Sigmoid colon (tissue), 7 donors: ENCODE data around the gene ARHGEF7. TPM values are rescaled to one million over a fixed set of nuclear protein-coding genes. Genes with fewer than 3 reads are reported as not detected.

Experiments used
- DNase-seq: peaks from one replicate; pipeline ENCODE4 v3.0.0-alpha.2; 2019
- H3K27ac ChIP-seq, 4 donors: fragments of 200-600 bp; sonication (generic); one replicate each; pipeline ENCODE4 v1.5.1; 2016 to 2019; ENCODE audit warnings: mild to moderate bottlenecking in 1 of 4
- H3K27me3 ChIP-seq, 3 donors: fragments of 200-600 bp; sonication (generic); one replicate each; pipeline ENCODE4 v1.5.1; 2019; ENCODE audit warnings: mild to moderate bottlenecking in 1 of 3
- H3K36me3 ChIP-seq, 4 donors: fragments of 200-600 bp; sonication (generic); one replicate each; pipeline ENCODE4 v1.5.1; 2016 to 2019
- H3K4me1 ChIP-seq, 4 donors: fragments of 200-600 bp; sonication (generic); one replicate each; pipeline ENCODE4 v1.5.1; 2017 to 2019
- H3K4me3 ChIP-seq, 4 donors: fragments of 200-600 bp; sonication (generic); one replicate each; pipeline ENCODE4 v1.5.1; 2017 to 2019; ENCODE audit warnings: mild to moderate bottlenecking in 2 of 4, moderate library complexity in 1 of 4
- H3K9me3 ChIP-seq, 4 donors: fragments of 200-600 bp in 3 of 4; sonication (generic) in 3 of 4; one replicate each; pipeline versions ENCODE4 v1.5.1 to v1.6.1; 2013 to 2019
- CTCF ChIP-seq, 4 experiments: fragments of 450-650 bp in 3 of 4; fragments of 200-600 bp in 1 of 4; IDR thresholded peaks; one replicate each; pipeline ENCODE4 v1.5.1; 2016 to 2019; ENCODE audit warnings: antibody characterized with exemption in 4 of 4, mild to moderate bottlenecking in 3 of 4, moderate library complexity in 2 of 4
- EP300 ChIP-seq, 4 donors: sonication (generic); formaldehyde crosslinking; IDR thresholded peaks; one replicate each; pipeline ENCODE4 v1.6.1; 2017; ENCODE audit warnings: antibody characterized with exemption in 4 of 4
- POLR2A ChIP-seq, 2 donors: fragments of 450-650 bp; IDR thresholded peaks; one replicate each; pipeline ENCODE4 v1.6.1; 2016; ENCODE audit warnings: antibody characterized with exemption in 2 of 2, mild to moderate bottlenecking in 2 of 2, moderate library complexity in 2 of 2
- POLR2AphosphoS5 ChIP-seq, 4 donors: sonication (generic); formaldehyde crosslinking; IDR thresholded peaks; one replicate each; pipeline ENCODE4 v1.6.1; 2017; ENCODE audit warnings: antibody characterized with exemption in 4 of 4
- WGBS, 2 donors: extraction: QIAGEN DNeasy Blood & Tissue Kit; methylation state at CpG; one replicate each; pipeline ENCODE4 v1.1.7; 2013; 5-methylcytosine and 5-hydroxymethylcytosine counted together
- intact Hi-C: fragments of 100-400 bp; cut with DNase I; formaldehyde crosslinking; loops from one replicate; pipeline ENCODE4 v1.15.1; 2023
- polyA plus RNA-seq, 3 donors: library from polyadenylated mRNA; stranded (reverse); fragments of 200-250 nt; gene quantifications; one replicate each; pipeline ENCODE4 v1.2.3, GENCODE V29; 2013
- total RNA-seq, 4 donors: library from RNA; depleted of rRNA; stranded (reverse); fragments of >200 nt; gene quantifications; one replicate each; pipeline ENCODE4 v1.1.0, GENCODE V29; 2016
- donor health status: healthy with polysubstance abuse.
- donor health status: Bipolar disorder and iron deficiency.
- donor health status: healthy.

The ARHGEF7 gene
- total and polyA plus RNA-seq, 7 donors, result 8.4 to 79.8 (median 41.0) TPM

DNA sequence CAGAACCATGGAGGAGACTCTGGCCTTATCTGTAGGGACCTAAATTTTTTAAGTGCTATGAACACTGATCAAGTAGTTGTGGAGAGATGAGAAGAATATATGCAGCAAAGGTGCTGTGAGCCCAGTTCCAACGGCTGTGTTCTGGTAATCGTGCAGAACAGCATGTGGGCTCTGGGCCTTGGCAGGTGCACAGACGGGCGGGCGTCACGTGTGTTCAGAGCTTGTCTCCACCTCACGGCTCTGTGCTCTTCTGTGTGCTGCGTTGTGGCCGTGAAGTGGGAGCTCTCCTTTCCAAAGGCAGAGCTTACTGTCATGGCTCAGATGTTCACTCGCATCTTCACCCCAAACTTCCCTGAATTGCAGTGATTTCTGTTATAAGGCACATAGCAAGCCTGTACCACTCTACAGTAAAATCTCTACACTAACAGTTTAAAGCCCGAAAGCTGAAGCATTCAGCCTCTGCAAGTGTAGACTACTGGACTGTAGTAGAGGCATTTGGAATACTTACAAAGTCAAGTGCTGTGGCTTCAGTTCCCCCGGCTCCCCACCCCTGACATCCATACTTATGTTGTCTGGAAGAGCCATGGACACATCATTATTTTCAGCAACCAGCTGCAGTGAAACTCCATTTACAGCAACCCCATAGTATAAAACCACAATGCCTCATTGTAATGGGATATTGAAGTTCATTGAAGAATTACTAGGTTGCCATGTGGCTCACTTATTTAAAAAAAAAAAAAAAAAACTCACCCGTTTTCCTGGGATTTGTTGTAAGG lies 177.8 kb downstream of the ARHGEF7 start:
- TF ChIP-seq CTCF (IDR thresholded peaks at IDR 0.05), result no peak
- TF ChIP-seq POLR2A (IDR thresholded peaks at IDR 0.05), result no peak
- TF ChIP-seq EP300 (IDR thresholded peaks at IDR 0.05), result no peak
- TF ChIP-seq POLR2AphosphoS5 (IDR thresholded peaks at IDR 0.05), result no peak
- H3K36me3 ChIP-seq, result peaks cover 0 to 83% (median 37%) of the 10 kb centered on the region in 4 donors
- no peak overlapping the region for H3K27ac ChIP-seq
- intact Hi-C loops, result no loop called here
- H3K4me3 ChIP-seq, result no peak overlapping the region
- no peaks in the 10 kb centered on the region for H3K9me3 ChIP-seq
- 94 to 96% methylated on average over 13 of the region's 13 CpGs for WGBS, 2 donors
- no peaks in the 10 kb centered on the region for H3K4me1 ChIP-seq
- no peak for DNase-seq
- H3K27me3 ChIP-seq, result no peaks in the 10 kb centered on the region

- Histone ChIP-seq H3K27ac (no peak overlapping the region), H3K36me3 (peaks cover 0 to 72% (median 27%) of the 10 kb centered on the region in 4 donors), H3K27me3 (no peaks in the 10 kb centered on the region), H3K9me3 (no peaks in the 10 kb centered on the region), H3K4me3 (no peak overlapping the region), H3K4me1 (no peaks in the 10 kb centered on the region)
- WGBS, 2 donors, result 94 to 95% methylated on average over 9 of the region's 9 CpGs
- no peak for TF ChIP-seq CTCF (IDR thresholded peaks at IDR 0.05)
- TF ChIP-seq POLR2AphosphoS5 (IDR thresholded peaks at IDR 0.05), result no peak
- intact Hi-C loops, result no loop called here
- no peak for DNase-seq
These were observed 180.8 kb downstream of the ARHGEF7 start for GRCh38 chr13:111295886-111296285.

DNA sequence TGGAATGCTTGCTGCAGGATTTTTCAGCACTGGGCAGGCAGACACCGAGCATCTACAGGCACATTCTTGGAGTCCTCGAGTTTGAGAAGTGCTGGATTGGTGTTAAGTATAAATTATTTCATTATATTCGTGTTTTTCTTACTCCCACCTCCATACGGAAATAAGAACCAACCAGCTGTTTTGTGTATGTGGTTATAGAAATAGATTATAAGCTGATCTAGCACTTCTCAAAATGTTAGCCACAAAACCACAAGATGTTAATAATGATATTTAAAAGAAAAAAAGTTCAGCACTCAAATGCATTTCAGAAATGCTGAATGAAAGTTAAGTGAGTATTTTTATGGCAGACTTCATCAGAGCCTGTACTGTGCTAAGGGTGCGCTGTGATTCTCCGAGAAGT lies 181.3 kb downstream of the ARHGEF7 start:
- no peaks in the 10 kb centered on the region for H3K27me3 ChIP-seq
- peaks cover 4 to 72% (median 30%) of the 10 kb centered on the region in 4 donors for H3K36me3 ChIP-seq
- no peak overlapping the region for H3K27ac ChIP-seq
- no peaks in the 10 kb centered on the region for H3K4me1 ChIP-seq
- no peak overlapping the region for H3K4me3 ChIP-seq
- no peaks in the 10 kb centered on the region for H3K9me3 ChIP-seq
- TF ChIP-seq EP300 (IDR thresholded peaks at IDR 0.05), result no peak
- TF ChIP-seq CTCF (IDR thresholded peaks at IDR 0.05), result no peak
- TF ChIP-seq POLR2AphosphoS5 (IDR thresholded peaks at IDR 0.05), result no peak
- TF ChIP-seq POLR2A (IDR thresholded peaks at IDR 0.05), result no peak
- 68 to 82% methylated on average over 6 of the region's 6 CpGs for WGBS, 2 donors
- no peak for DNase-seq
- intact Hi-C loops, result no loop called here

- Histone ChIP-seq H3K4me3 (no peak overlapping the region), H3K27ac (no peak overlapping the region), H3K27me3 (no peaks in the 10 kb centered on the region), H3K36me3 (peaks cover 22 to 72% (median 35%) of the 10 kb centered on the region in 4 donors), H3K9me3 (no peaks in the 10 kb centered on the region), H3K4me1 (no peaks in the 10 kb centered on the region)
- TF ChIP-seq POLR2A (IDR thresholded peaks at IDR 0.05), result no peak
- no peak for TF ChIP-seq EP300 (IDR thresholded peaks at IDR 0.05)
- no peak for TF ChIP-seq CTCF (IDR thresholded peaks at IDR 0.05)
- TF ChIP-seq POLR2AphosphoS5 (IDR thresholded peaks at IDR 0.05), result no peak
- no peak for DNase-seq
- 87 to 94% methylated on average over 13 of the region's 13 CpGs for WGBS, 2 donors
- intact Hi-C loops, result no loop called here
These were observed 183.3 kb downstream of the ARHGEF7 start for GRCh38 chr13:111298214-111298975.
